Skeletal muscle satellite cell (primary cell): ENCODE results near the gene DMC1.
A peak's percentile ranks its signal among the peaks of the same experiment; 100 is the strongest.
"Not testable (repeated sequence)": the region's sequence is repeated elsewhere in the genome, so short reads cannot be mapped to it uniquely, and the experiment has no call there.

Source experiments
- H3K27me3 ChIP-seq: 2 replicates; pipeline ENCODE4 v1.7.0; 2013; ENCODE audit warnings: low read length; ENCODE audit not compliant: control insufficient read depth, insufficient read depth
- H3K36me3 ChIP-seq: 2 replicates; pipeline ENCODE4 v1.7.0; 2013; ENCODE audit warnings: mild to moderate bottlenecking, control low read depth, low read length; ENCODE audit not compliant: insufficient read depth
- H3K4me1 ChIP-seq: 2 replicates; pipeline ENCODE4 v1.7.0; 2013; ENCODE audit warnings: low read length; ENCODE audit not compliant: control insufficient read depth, insufficient read depth
- H3K4me2 ChIP-seq: 2 replicates; pipeline ENCODE4 v1.7.0; 2013; ENCODE audit warnings: mild to moderate bottlenecking, low read length
- H3K4me3 ChIP-seq: 2 replicates; pipeline ENCODE4 v1.7.0; 2013; ENCODE audit warnings: low read length
- H3K9ac ChIP-seq: 2 replicates; pipeline ENCODE4 v1.7.0; 2013; ENCODE audit warnings: mild to moderate bottlenecking, low read depth, low read length, moderate library complexity
- H3K9me3 ChIP-seq: replicated peaks from 2 replicates; pipeline ENCODE4 v1.7.0; 2013; ENCODE audit warnings: mild to moderate bottlenecking, control low read depth, low read length

Gene DMC1

GRCh38 chr22:38477585-38477984, 92.4 kb downstream of the DMC1 start:
- Histone ChIP-seq H3K36me3 (peaks cover 39% of the 10 kb centered on the region), H3K9me3 (no peaks in the 10 kb centered on the region), H3K4me2 (no peak overlapping the region), H3K27me3 (no peaks in the 10 kb centered on the region), H3K9ac (no peak overlapping the region), H3K4me3 (no peak overlapping the region), H3K4me1 (no peaks in the 10 kb centered on the region)

GRCh38 chr22:38474003-38474607, 95.9 kb downstream of the DMC1 start:
- Histone ChIP-seq H3K9me3 (no peaks in the 10 kb centered on the region), H3K4me1 (peaks cover 4% of the 10 kb centered on the region), H3K9ac (no peak overlapping the region), H3K4me2 (no peak overlapping the region), H3K27me3 (no peaks in the 10 kb centered on the region), H3K4me3 (no peak overlapping the region), H3K36me3 (peaks cover 18% of the 10 kb centered on the region)

DNA sequence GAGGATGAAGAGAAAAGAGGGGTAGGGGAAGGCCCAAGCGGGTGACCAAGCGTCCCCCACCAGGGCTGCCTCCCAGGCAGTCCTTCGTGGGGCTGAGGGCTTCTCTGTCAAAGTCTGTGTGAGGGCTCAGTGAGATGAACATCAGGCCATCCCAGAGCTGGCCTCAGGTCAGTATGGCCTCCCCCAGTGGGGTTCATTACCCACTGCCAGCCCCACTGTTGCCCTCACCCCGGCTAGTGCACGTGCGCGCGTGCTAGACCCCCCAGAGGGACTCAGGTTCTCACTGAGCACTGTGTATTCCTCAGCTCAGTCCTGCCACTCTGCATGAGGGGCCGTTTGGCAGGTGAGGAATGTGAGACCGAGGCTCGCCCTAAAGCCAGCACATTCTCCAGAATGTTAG, 98.7 kb downstream of the DMC1 start:
- peaks cover 14% of the 10 kb centered on the region for H3K4me1 ChIP-seq
- no peak overlapping the region for H3K4me3 ChIP-seq
- H3K9ac ChIP-seq, result no peak overlapping the region
- peaks cover 7% of the 10 kb centered on the region for H3K36me3 ChIP-seq
- no peaks in the 10 kb centered on the region for H3K9me3 ChIP-seq
- no peak overlapping the region for H3K4me2 ChIP-seq
- no peaks in the 10 kb centered on the region for H3K27me3 ChIP-seq

- not testable (repeated sequence) for H3K36me3 ChIP-seq, H3K4me2 ChIP-seq, H3K4me3 ChIP-seq, H3K27me3 ChIP-seq, H3K9me3 ChIP-seq, H3K9ac ChIP-seq
- H3K4me1 ChIP-seq, result peaks cover 14% of the 10 kb centered on the region
Observed at GRCh38 chr22:38470179-38470578, 99.8 kb downstream of the DMC1 start.

DNA sequence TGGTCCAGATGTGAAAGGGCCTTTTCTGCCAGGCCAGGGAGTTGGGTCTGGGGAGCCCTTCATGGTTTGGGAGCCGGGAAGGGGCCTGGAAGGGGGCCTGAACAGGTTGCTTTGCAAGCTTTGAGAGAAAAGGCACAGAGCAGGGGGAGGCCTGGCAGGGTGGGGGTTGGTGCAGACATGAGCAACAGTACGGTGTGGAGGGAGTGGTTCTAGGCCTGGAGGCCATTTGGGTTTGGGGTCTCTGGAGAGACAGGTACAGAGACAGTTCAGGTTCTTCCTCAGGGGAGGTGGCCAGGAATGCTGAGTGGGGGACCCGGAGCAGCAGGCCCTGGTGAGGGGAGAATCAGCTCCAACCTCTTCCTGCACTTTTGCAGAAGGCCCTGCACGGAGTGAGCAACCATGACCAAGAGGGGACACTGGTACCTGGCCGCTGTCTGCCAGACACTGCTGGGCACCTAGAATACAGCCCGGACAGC, 100.6 kb downstream of the DMC1 start:
- Histone ChIP-seq H3K36me3 (peaks cover 7% of the 10 kb centered on the region), H3K4me1 (peaks cover 14% of the 10 kb centered on the region), H3K9me3 (no peaks in the 10 kb centered on the region), H3K4me3 (peak overlapping the region; percentile 79), H3K4me2 (peak overlapping the region; percentile 93), H3K27me3 (peaks cover under 1% of the 10 kb centered on the region), H3K9ac (peak overlapping the region; percentile 88)
